ENCODE results near the gene COL23A1. TPM values are rescaled to one million over a fixed set of nuclear protein-coding genes. Genes with fewer than 3 reads are reported as not detected.

Gene COL23A1
- total RNA-seq, 1 experiment from 2014 or later: not detected

DNA sequence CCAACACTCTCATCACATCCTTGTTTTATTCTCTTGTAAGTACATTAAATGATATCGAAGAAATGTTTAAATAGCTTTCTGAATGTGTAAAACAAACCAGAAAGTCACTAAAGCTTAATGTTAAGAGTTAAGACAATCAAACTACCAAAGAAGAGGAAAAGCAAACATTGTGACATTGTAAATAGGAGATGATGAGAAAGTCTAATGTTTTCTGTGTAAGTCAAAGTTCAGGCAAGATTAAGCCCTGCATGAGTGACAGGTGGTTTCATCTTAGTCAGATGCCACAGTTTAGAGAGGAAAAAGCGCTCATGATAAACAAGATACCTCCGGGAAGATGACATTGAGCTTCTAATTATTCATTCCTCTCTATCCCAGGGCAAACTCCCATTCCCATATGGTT, 306.7 kb downstream of the COL23A1 start:
- no peak for DNase-seq
- Mint-ChIP-seq H3K4me1 (ENCODE audit: low read depth, unreplicated experiment) (peaks cover 12% of the 10 kb centered on the region), H3K27ac (ENCODE audit: unreplicated experiment) (no peak overlapping the region), H3K4me3 (ENCODE audit: low read depth, unreplicated experiment) (no peak overlapping the region), H3K36me3 (ENCODE audit: insufficient read depth, unreplicated experiment) (no peaks in the 10 kb centered on the region), H3K9me3 (ENCODE audit: low read depth, unreplicated experiment) (peaks cover 7% of the 10 kb centered on the region), H3K27me3 (ENCODE audit: unreplicated experiment) (peaks cover 70% of the 10 kb centered on the region)
- intact Hi-C loops (cut with micrococcal nuclease; ENCODE audit: unreplicated experiment): no loop called here
- no TSS peak for BruUV-seq (replicated peaks)
- CTCF ChIA-PET: no interaction called here
- TF ChIP-seq, protein P1, sequence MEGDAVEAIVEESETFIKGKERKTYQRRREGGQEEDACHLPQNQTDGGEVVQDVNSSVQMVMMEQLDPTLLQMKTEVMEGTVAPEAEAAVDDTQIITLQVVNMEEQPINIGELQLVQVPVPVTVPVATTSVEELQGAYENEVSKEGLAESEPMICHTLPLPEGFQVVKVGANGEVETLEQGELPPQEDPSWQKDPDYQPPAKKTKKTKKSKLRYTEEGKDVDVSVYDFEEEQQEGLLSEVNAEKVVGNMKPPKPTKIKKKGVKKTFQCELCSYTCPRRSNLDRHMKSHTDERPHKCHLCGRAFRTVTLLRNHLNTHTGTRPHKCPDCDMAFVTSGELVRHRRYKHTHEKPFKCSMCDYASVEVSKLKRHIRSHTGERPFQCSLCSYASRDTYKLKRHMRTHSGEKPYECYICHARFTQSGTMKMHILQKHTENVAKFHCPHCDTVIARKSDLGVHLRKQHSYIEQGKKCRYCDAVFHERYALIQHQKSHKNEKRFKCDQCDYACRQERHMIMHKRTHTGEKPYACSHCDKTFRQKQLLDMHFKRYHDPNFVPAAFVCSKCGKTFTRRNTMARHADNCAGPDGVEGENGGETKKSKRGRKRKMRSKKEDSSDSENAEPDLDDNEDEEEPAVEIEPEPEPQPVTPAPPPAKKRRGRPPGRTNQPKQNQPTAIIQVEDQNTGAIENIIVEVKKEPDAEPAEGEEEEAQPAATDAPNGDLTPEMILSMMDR (IDR thresholded peaks at IDR 0.05; ENCODE audit: unreplicated experiment): no peak

DNA sequence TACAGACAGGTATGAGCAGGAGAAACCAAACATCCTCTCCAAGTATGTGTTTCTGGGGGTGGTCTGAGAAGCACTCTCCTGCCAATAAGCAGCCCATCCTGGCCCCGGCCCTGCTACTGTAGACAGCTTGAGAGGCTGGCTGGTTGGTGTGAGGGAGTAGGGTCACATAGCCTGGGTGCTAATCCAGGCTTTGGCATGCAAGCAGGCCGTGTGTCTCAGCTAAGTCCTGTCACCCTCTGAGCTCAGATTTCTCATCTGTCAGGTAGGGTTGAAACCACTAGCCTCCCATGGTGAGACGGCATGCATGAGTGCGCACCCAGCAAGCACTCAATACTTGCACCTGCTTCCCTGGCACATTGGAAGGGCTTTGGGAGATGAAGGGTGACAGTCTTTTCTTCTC, 307.8 kb downstream of the COL23A1 start:
- DNase-seq: no peak
- CTCF ChIA-PET: no interaction called here
- Mint-ChIP-seq H3K27me3 (ENCODE audit: unreplicated experiment) (peaks cover 70% of the 10 kb centered on the region), H3K4me1 (ENCODE audit: low read depth, unreplicated experiment) (peaks cover 12% of the 10 kb centered on the region), H3K9me3 (ENCODE audit: low read depth, unreplicated experiment) (peaks cover 7% of the 10 kb centered on the region), H3K27ac (ENCODE audit: unreplicated experiment) (no peak overlapping the region), H3K4me3 (ENCODE audit: low read depth, unreplicated experiment) (no peak overlapping the region), H3K36me3 (ENCODE audit: insufficient read depth, unreplicated experiment) (no peaks in the 10 kb centered on the region)
- BruUV-seq (replicated peaks): no TSS peak
- intact Hi-C loops (cut with micrococcal nuclease; ENCODE audit: unreplicated experiment): no loop called here
- TF ChIP-seq, protein P1 (IDR thresholded peaks at IDR 0.05; ENCODE audit: unreplicated experiment): no peak

DNA sequence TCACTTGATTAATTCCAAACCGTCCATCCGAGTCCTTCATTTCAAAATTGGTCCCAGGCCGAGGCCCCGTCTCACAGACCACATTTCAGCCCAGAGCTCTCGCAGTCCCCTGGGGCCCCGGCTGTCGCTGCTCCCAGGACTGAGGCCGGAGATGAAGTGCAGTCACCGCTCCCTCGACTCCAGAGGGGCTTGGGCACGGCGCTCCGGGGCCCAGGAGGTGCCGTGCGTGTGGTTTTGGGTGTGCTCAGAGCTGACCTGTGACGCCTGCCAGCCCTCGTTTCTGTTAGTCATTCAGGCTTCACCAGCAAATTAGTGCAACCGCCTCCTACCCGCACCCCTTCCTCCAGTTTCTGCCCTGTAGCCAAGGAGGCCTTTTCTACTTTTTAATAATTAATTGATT, 308.9 kb downstream of the COL23A1 start:
- no peak overlapping the region for H3K4me3 Mint-ChIP-seq (ENCODE audit: low read depth, unreplicated experiment)
- BruUV-seq (replicated peaks): no TSS peak
- intact Hi-C loops (cut with micrococcal nuclease; ENCODE audit: unreplicated experiment): no loop called here
- TF ChIP-seq, protein P1 (IDR thresholded peaks at IDR 0.05; ENCODE audit: unreplicated experiment): no peak
- CTCF ChIA-PET: interaction anchor here (1.5 kb wide), 1 partner anchor 1212 kb away, joined by 10 read pairs; no protein-coding TSS in a partner anchor
- DNase-seq: no peak
- peaks cover 70% of the 10 kb centered on the region for H3K27me3 Mint-ChIP-seq (ENCODE audit: unreplicated experiment)
- H3K27ac Mint-ChIP-seq (ENCODE audit: unreplicated experiment): no peak overlapping the region
- peaks cover 7% of the 10 kb centered on the region for H3K9me3 Mint-ChIP-seq (ENCODE audit: low read depth, unreplicated experiment)
- H3K36me3 Mint-ChIP-seq (ENCODE audit: insufficient read depth, unreplicated experiment): no peaks in the 10 kb centered on the region
- peaks cover 12% of the 10 kb centered on the region for H3K4me1 Mint-ChIP-seq (ENCODE audit: low read depth, unreplicated experiment)

DNA sequence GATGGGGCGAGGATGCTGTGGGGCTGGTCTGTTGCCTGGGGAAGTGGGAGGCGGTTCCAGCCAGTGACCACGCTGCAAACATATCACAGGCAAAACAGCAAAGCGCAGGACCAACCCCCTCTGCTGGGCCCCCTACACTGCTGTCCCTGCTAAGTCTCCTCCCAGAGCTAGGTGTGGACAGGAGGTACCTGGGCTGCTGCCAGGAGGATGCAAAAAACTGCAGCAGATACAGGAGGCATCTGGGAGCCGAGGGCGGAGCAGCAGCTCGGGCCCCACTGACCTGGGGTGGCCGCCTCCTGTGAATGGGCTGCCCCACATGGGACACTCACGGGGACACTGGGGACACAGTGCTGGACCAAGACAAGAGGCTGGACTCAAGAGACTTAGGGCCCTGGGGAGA, 309.6 kb downstream of the COL23A1 start:
- H3K9me3 Mint-ChIP-seq (ENCODE audit: low read depth, unreplicated experiment): peaks cover 10% of the 10 kb centered on the region
- H3K4me1 Mint-ChIP-seq (ENCODE audit: low read depth, unreplicated experiment): peaks cover 12% of the 10 kb centered on the region
- intact Hi-C loops (cut with micrococcal nuclease; ENCODE audit: unreplicated experiment): loop anchor here (1.0 kb wide), 1 partner anchor 271 kb away; no protein-coding TSS in a partner anchor
- no TSS peak for BruUV-seq (replicated peaks)
- DNase-seq: no peak
- CTCF ChIA-PET: interaction anchor here (1.5 kb wide), 1 partner anchor 1213 kb away, joined by 10 read pairs; no protein-coding TSS in a partner anchor
- TF ChIP-seq, protein P1 (IDR thresholded peaks at IDR 0.05; ENCODE audit: unreplicated experiment): no peak
- no peaks in the 10 kb centered on the region for H3K36me3 Mint-ChIP-seq (ENCODE audit: insufficient read depth, unreplicated experiment)
- no peak overlapping the region for H3K4me3 Mint-ChIP-seq (ENCODE audit: low read depth, unreplicated experiment)
- H3K27ac Mint-ChIP-seq (ENCODE audit: unreplicated experiment): no peak overlapping the region
- peaks cover 72% of the 10 kb centered on the region for H3K27me3 Mint-ChIP-seq (ENCODE audit: unreplicated experiment)
